NCI-H146 treated with DMSO at 0.1 percent for 48 hours (cell line): ENCODE data around the gene SLC7A8.

Source experiments
- DNase-seq: peaks from one replicate; lab custom pipeline; 2025; ENCODE audit not compliant: unreplicated experiment; lab: John Stamatoyannopoulos, UW

Gene SLC7A8

GRCh38 chr14:23095196-23096108, 88.0 kb downstream of the SLC7A8 start, which contains the start of gene C14orf119:
TSS of gene C14orf119 (plus strand) at chr14:23095505. CDS start at chr14:23097659, 2,154 bp downstream.
- no peak for DNase-seq

GRCh38 chr14:23094666-23095195, 88.7 kb downstream of the SLC7A8 start, which contains the start of gene ACIN1:
TSS of gene ACIN1 (minus strand) at chr14:23095136. CDS start at chr14:23095112, 24 bp downstream.
- no peak for DNase-seq

- no peak for DNase-seq
Measured at GRCh38 chr14:23093991-23094665, 89.3 kb downstream of the SLC7A8 start.

- no peak for DNase-seq
Measured at GRCh38 chr14:23093526-23093925, 89.9 kb downstream of the SLC7A8 start.

- no peak for DNase-seq
Measured at GRCh38 chr14:23093104-23093503, 90.4 kb downstream of the SLC7A8 start.

- no peak for DNase-seq
Measured at GRCh38 chr14:23091294-23092225, 91.9 kb downstream of the SLC7A8 start.

GRCh38 chr14:23090254-23090636, 93.2 kb downstream of the SLC7A8 start:
- no peak for DNase-seq

- DNase-seq: no peak
Measured at GRCh38 chr14:23089498-23090253, 93.8 kb downstream of the SLC7A8 start.

- DNase-seq: no peak
Measured at GRCh38 chr14:23086565-23086964, 96.9 kb downstream of the SLC7A8 start.

- DNase-seq: no peak
Measured at GRCh38 chr14:23085458-23085857, 98.0 kb downstream of the SLC7A8 start.

- DNase-seq: no peak
Measured at GRCh38 chr14:23080474-23080873, 103.0 kb downstream of the SLC7A8 start.

GRCh38 chr14:23079716-23080115, 103.7 kb downstream of the SLC7A8 start:
- no peak for DNase-seq

GRCh38 chr14:23078692-23079116, 104.8 kb downstream of the SLC7A8 start:
- DNase-seq: no peak

- DNase-seq: no peak
Measured at GRCh38 chr14:23077962-23078361, 105.5 kb downstream of the SLC7A8 start.

GRCh38 chr14:23076785-23077408, 106.6 kb downstream of the SLC7A8 start:
- no peak for DNase-seq
